ENCODE data around the gene ACTR8.

GRCh38 chr3:53859178-53859577 lies 22.8 kb downstream of the ACTR8 start:
- TF ChIP-seq, protein P1, sequence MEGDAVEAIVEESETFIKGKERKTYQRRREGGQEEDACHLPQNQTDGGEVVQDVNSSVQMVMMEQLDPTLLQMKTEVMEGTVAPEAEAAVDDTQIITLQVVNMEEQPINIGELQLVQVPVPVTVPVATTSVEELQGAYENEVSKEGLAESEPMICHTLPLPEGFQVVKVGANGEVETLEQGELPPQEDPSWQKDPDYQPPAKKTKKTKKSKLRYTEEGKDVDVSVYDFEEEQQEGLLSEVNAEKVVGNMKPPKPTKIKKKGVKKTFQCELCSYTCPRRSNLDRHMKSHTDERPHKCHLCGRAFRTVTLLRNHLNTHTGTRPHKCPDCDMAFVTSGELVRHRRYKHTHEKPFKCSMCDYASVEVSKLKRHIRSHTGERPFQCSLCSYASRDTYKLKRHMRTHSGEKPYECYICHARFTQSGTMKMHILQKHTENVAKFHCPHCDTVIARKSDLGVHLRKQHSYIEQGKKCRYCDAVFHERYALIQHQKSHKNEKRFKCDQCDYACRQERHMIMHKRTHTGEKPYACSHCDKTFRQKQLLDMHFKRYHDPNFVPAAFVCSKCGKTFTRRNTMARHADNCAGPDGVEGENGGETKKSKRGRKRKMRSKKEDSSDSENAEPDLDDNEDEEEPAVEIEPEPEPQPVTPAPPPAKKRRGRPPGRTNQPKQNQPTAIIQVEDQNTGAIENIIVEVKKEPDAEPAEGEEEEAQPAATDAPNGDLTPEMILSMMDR (conservative IDR thresholded peaks at IDR 0.05; ENCODE audit: low read depth, low read length): no peak
- no peak for TF ChIP-seq ELK1 (IDR thresholded peaks at IDR 0.05; ENCODE audit: borderline replicate concordance, low read depth, low read length)
- TF ChIP-seq RAD21 (IDR thresholded peaks at IDR 0.05; ENCODE audit: low read length): no peak
- no peak for TF ChIP-seq MAZ (IDR thresholded peaks at IDR 0.05; ENCODE audit: borderline replicate concordance, low read depth, low read length)
- no peak for TF ChIP-seq MXI1 (IDR thresholded peaks at IDR 0.05; ENCODE audit: borderline replicate concordance, low read depth, low read length)
- no peak for TF ChIP-seq FOS (IDR thresholded peaks at IDR 0.05; ENCODE audit: low read depth, low read length)
- no peak for TF ChIP-seq POLR2A (IDR thresholded peaks at IDR 0.05; ENCODE audit: low read depth, low read length)
- TF ChIP-seq BHLHE40 (IDR thresholded peaks at IDR 0.05; ENCODE audit: low read depth, low read length): no peak
- no peak for TF ChIP-seq USF2 (IDR thresholded peaks at IDR 0.05; ENCODE audit: low read depth, low read length)
- no peak for TF ChIP-seq SMC3 (IDR thresholded peaks at IDR 0.05; ENCODE audit: low read depth, low read length)
- TF ChIP-seq CEBPB (IDR thresholded peaks at IDR 0.05; ENCODE audit: low read depth, low read length): no peak
